K562 (cell line): Measurements from ENCODE around the gene ANKRD13B. TPM values are rescaled to one million over a fixed set of nuclear protein-coding genes. Genes with fewer than 3 reads are reported as not detected.
A peak's percentile ranks its signal among the peaks of the same experiment; 100 is the strongest.

Experiments
- ATAC-seq: fragments of 200-7000 bp; cut with Tn5 transposase; 3 replicates; pipeline ENCODE4 v1.9.1; 2020; ENCODE audit warnings: moderate library complexity
- BruUV-seq: library from RNA; stranded (reverse); fragments of 400-500 nt; replicated peaks from 2 replicates; lab custom pipeline; 2021; lab: Mats Ljungman, UMichigan
- CTCF ChIA-PET: fragments of 300-600 bp; formaldehyde crosslinking; extraction: SDS; loops from one replicate; lab custom pipeline; 2021; ENCODE audit warnings: low intra/inter-chr PET ratio; lab: Yijun Ruan, JAX
- POLR2A ChIA-PET: fragments of 300-600, 350-650 bp; sonication (Branson Sonifier 250); formaldehyde crosslinking; extraction: SDS; loops from one replicate; lab custom pipeline; 2021; ENCODE audit warnings: antibody characterized with exemption, inconsistent platforms; lab: Yijun Ruan, JAX
- DNase-seq, 4 experiments: peaks; one replicate each; pipeline versions ENCODE4 v3.0.0 to v3.0.0-alpha.2; 2011 to 2018; ENCODE audit warnings: low spot score in 3 of 4, mixed read lengths in 3 of 4; ENCODE audit errors: extremely low read depth in 1 of 4
- FAIRE-seq: peaks from 2 replicates; lab custom pipeline; 2011; peaks lifted over from hg19 to GRCh38; lab: Jason Lieb, UNC
- H2AFZ ChIP-seq: 2 replicates; pipeline ENCODE4 v1.6.0; 2011; ENCODE audit warnings: low read depth, low read length, control low read depth, inconsistent platforms
- H3K27ac ChIP-seq: fragments of 200-600 bp; 3 replicates; pipeline ENCODE4 v1.8.0; 2011; ENCODE audit warnings: low read depth, mild to moderate bottlenecking, control low read depth, inconsistent platforms, low read length, moderate library complexity, mixed read lengths; ENCODE audit errors: extremely low read depth
- H3K27me3 ChIP-seq, 2 experiments: fragments of 300-600 bp in 1 of 2; 2 replicates in 1 of 2; 3 replicates in 1 of 2; pipeline versions ENCODE4 v1.6.0 to v1.8.0; 2011; ENCODE audit warnings: inconsistent platforms in 2 of 2, low read length in 2 of 2, mild to moderate bottlenecking in 1 of 2, mixed read lengths in 1 of 2, moderate library complexity in 1 of 2; ENCODE audit not compliant: control insufficient read depth in 2 of 2, insufficient read depth in 2 of 2
- H3K36me3 ChIP-seq: fragments of 300-600 bp; 3 replicates; pipeline ENCODE4 v1.8.0; 2011; ENCODE audit warnings: mild to moderate bottlenecking, low read length, inconsistent platforms; ENCODE audit not compliant: control insufficient read depth, insufficient read depth
- H3K4me1 ChIP-seq, 2 experiments: fragments of 200-600 bp in 1 of 2; replicated peaks in 1 of 2; 2 replicates in 1 of 2; 3 replicates in 1 of 2; pipeline versions ENCODE4 v1.5.1 to v1.8.0; 2011; ENCODE audit warnings: inconsistent platforms in 2 of 2, low read length in 2 of 2, mild to moderate bottlenecking in 1 of 2, mixed read lengths in 1 of 2, moderate library complexity in 1 of 2; ENCODE audit not compliant: control insufficient read depth in 2 of 2, insufficient read depth in 2 of 2
- H3K4me2 ChIP-seq: 2 replicates; pipeline ENCODE4 v1.6.1; 2011; ENCODE audit warnings: low read length, control low read depth, inconsistent platforms, mixed read lengths; ENCODE audit not compliant: insufficient read depth
- H3K4me3 ChIP-seq: fragments of 200-600 bp; sonication (generic), shearing (Covaris generic); 2 replicates; pipeline ENCODE4 v1.5.1; 2016; ENCODE audit warnings: control low read depth, inconsistent platforms
- H3K79me2 ChIP-seq: fragments of 200-600 bp; 3 replicates; pipeline ENCODE4 v1.8.0; 2011; ENCODE audit warnings: low read length, inconsistent platforms; ENCODE audit not compliant: control insufficient read depth, insufficient read depth
- H3K9ac ChIP-seq, 2 experiments: 2 replicates each; pipeline versions ENCODE4 v1.6.0 to v1.6.1; 2011; ENCODE audit warnings: low read depth in 2 of 2, low read length in 2 of 2, control low read depth in 1 of 2, inconsistent platforms in 1 of 2, mild to moderate bottlenecking in 1 of 2, mixed read lengths in 1 of 2; ENCODE audit not compliant: insufficient read depth in 1 of 2
- H3K9me1 ChIP-seq: one replicate; pipeline ENCODE4 v1.6.0; 2011; ENCODE audit warnings: inconsistent platforms, mild to moderate bottlenecking, low read length, moderate library complexity; ENCODE audit not compliant: control insufficient read depth, insufficient read depth
- H3K9me3 ChIP-seq: replicated peaks from 2 replicates; pipeline ENCODE4 v1.5.1; 2011; ENCODE audit warnings: low read depth, low read length, inconsistent platforms; ENCODE audit not compliant: control insufficient read depth, insufficient read depth
- H4K20me1 ChIP-seq: replicated peaks from 2 replicates; pipeline ENCODE4 v1.6.1; 2011; ENCODE audit warnings: low read length, inconsistent platforms, mixed read lengths; ENCODE audit not compliant: control insufficient read depth, insufficient read depth
- ATF1 ChIP-seq, 2 experiments: fragments of 450-650 bp in 1 of 2; IDR thresholded peaks; 2 replicates each; pipeline ENCODE4 v1.6.1; 2016; ENCODE audit warnings: missing compliant biosample characterization in 1 of 2, missing genetic modification characterization in 1 of 2
- CEBPB ChIP-seq: fragments of 450-650 bp; IDR thresholded peaks from 2 replicates; pipeline ENCODE4 v1.6.1; 2016; ENCODE audit warnings: missing genetic modification characterization, missing compliant biosample characterization
- EGR1 ChIP-seq: fragments of 450-650 bp; conservative IDR thresholded peaks from 2 replicates; pipeline ENCODE4 v1.6.1; 2017; ENCODE audit warnings: mild to moderate bottlenecking
- EZH2 ChIP-seq: IDR thresholded peaks from 2 replicates; pipeline ENCODE4 v1.6.1; 2012; ENCODE audit warnings: low read depth, mild to moderate bottlenecking, inconsistent platforms, low read length, borderline replicate concordance
- JUND ChIP-seq, 2 experiments: IDR thresholded peaks; 2 replicates in 1 of 2; 3 replicates in 1 of 2; pipeline ENCODE4 v1.6.1; 2011; ENCODE audit warnings: borderline replicate concordance in 2 of 2, low read depth in 2 of 2, low read length in 2 of 2, improper control_type of control experiment in 1 of 2, missing biosample characterization in 1 of 2, missing genetic modification characterization in 1 of 2, missing genetic modification reagents in 1 of 2
- MECOM ChIP-seq: fragments of 250-450 bp; sonication (Bioruptor Pico); IDR thresholded peaks from 2 replicates; pipeline ENCODE4 v1.8.0; 2022; ENCODE audit warnings: inconsistent platforms
- NCOR1 ChIP-seq: fragments of 450-650 bp; IDR thresholded peaks from 2 replicates; pipeline ENCODE4 v1.6.1; 2016; ENCODE audit warnings: mild to moderate bottlenecking, moderate library complexity
- PCBP1 ChIP-seq: fragments of 200-400 bp; formaldehyde crosslinking; IDR thresholded peaks from 2 replicates; pipeline ENCODE4 v1.6.1; 2018; ENCODE audit warnings: mild to moderate bottlenecking, low read depth, low read length; ENCODE audit not compliant: poor library complexity, severe bottlenecking
- POLR2B ChIP-seq: fragments of 450-650 bp; IDR thresholded peaks from 2 replicates; pipeline ENCODE4 v1.6.1; 2018; ENCODE audit warnings: low read depth; ENCODE audit not compliant: partially characterized antibody
- RCOR1 ChIP-seq, 2 experiments: IDR thresholded peaks; 2 replicates each; pipeline ENCODE4 v1.6.1; 2012; ENCODE audit warnings: low read depth in 2 of 2, low read length in 2 of 2, borderline replicate concordance in 1 of 2, improper control_type of control experiment in 1 of 2
- ZBED1 ChIP-seq: IDR thresholded peaks from 2 replicates; pipeline ENCODE4 v1.6.1; 2014
- WGBS: fragments of 100-300 bp; shearing (Covaris generic); methylation state at CpG from one replicate; pipeline ENCODE4 v1.1.6; 2016; ENCODE audit warnings: low coverage, mixed read lengths; ENCODE audit not compliant: insufficient coverage; ENCODE audit errors: missing lambda C conversion rate; 5-methylcytosine and 5-hydroxymethylcytosine counted together
- in situ Hi-C: fragments of 300-500 bp; cut with MboI; formaldehyde crosslinking; loops from 4 replicates; pipeline ENCODE4 v1.15.0; 2018; ENCODE audit warnings: inconsistent platforms, mixed read lengths
- intact Hi-C: fragments of 100-400 bp; cut with micrococcal nuclease; formaldehyde crosslinking; loops from 2 replicates; pipeline ENCODE4 v1.14.2; 2022
- polyA plus RNA-seq, 8 experiments: library from polyadenylated mRNA; depleted of rRNA in 4 of 8; stranded (reverse) in 5 of 8; unstranded in 3 of 8; fragments of >200 nt; fragmentation: Nextera tagmentation in 2 of 8; fragmentation: Illumina TruSeq in 1 of 8; extraction: Ambion mirVana in 2 of 8; extraction: Trizol in 1 of 8; gene quantifications; 2 replicates each; pipeline versions ENCODE4 v1.2.1 to v1.2.3, GENCODE V29; 2011 to 2014; ENCODE audit warnings: inconsistent platforms in 1 of 8, missing spikeins in 1 of 8
- total RNA-seq, 7 experiments: library from RNA; depleted of rRNA in 6 of 7; stranded (reverse); fragments of >200 nt in 6 of 7; fragmentation: Illumina TruSeq in 2 of 7; extraction: Trizol in 2 of 7; gene quantifications; 2 replicates each; pipeline versions ENCODE4 v1.2.1 to v1.2.3, GENCODE V29; 2011 to 2021; ENCODE audit warnings: low replicate concordance in 1 of 7
- TF ChIP-seq, protein P1 (sequence below): sonication (generic); formaldehyde crosslinking; IDR thresholded peaks from 2 replicates; pipeline ENCODE4 v1.5.0; 2020; ENCODE audit warnings: missing genetic modification reagents
- TF ChIP-seq, protein P2 (sequence below): IDR thresholded peaks from 2 replicates; pipeline ENCODE4 v1.6.1; 2012; ENCODE audit warnings: low read depth, low read length, improper control_type of control experiment, borderline replicate concordance
- TF ChIP-seq, protein P3 (sequence below): fragments of 450-650 bp; IDR thresholded peaks from 2 replicates; pipeline ENCODE4 v1.6.1; 2018; ENCODE audit warnings: mild to moderate bottlenecking, low read depth; ENCODE audit not compliant: partially characterized antibody
- TF ChIP-seq, protein P4 (sequence below): fragments of 450-650 bp; formaldehyde crosslinking; IDR thresholded peaks from 2 replicates; pipeline ENCODE4 v1.4.0; 2022; ENCODE audit warnings: missing genetic modification characterization

Gene ANKRD13B
- total and polyA plus RNA-seq, 9 of the 15 experiments (the other 6 are each of a cell fraction or from before 2014, with no cell fraction given) = 0.15 to 28.1 (median 4.6) TPM

GRCh38 chr17:29645515-29646051 is 52.7 kb downstream of the ANKRD13B start (continued):
- TF ChIP-seq, protein P1, sequence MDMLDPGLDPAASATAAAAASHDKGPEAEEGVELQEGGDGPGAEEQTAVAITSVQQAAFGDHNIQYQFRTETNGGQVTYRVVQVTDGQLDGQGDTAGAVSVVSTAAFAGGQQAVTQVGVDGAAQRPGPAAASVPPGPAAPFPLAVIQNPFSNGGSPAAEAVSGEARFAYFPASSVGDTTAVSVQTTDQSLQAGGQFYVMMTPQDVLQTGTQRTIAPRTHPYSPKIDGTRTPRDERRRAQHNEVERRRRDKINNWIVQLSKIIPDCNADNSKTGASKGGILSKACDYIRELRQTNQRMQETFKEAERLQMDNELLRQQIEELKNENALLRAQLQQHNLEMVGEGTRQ (CRISPR knock-in tag) = peak; percentile 28; the same call in 1 of the 2 replicates
- TF ChIP-seq CEBPB (tag) (peak; percentile 72), RCOR1 (IDR thresholded peaks at IDR 0.05; ENCODE audit: borderline replicate concordance in 1 of 2, low read depth in 2 of 2, low read length in 2 of 2) (0 out of 4 replicates have a peak, but pooled peaks of 1 of the 2 experiments have one; percentile 24), EGR1 (peak; percentile 54)
- TF ChIP-seq, protein P2, sequence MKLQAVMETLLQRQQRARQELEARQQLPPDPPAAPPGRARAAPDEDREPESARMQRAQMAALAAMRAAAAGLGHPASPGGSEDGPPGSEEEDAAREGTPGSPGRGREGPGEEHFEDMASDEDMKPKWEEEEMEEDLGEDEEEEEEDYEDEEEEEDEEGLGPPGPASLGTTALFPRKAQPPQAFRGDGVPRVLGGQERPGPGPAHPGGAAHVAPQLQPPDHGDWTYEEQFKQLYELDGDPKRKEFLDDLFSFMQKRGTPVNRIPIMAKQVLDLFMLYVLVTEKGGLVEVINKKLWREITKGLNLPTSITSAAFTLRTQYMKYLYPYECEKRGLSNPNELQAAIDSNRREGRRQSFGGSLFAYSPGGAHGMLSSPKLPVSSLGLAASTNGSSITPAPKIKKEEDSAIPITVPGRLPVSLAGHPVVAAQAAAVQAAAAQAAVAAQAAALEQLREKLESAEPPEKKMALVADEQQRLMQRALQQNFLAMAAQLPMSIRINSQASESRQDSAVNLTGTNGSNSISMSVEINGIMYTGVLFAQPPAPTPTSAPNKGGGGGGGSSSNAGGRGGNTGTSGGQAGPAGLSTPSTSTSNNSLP = 0 out of 2 replicates have a peak, but pooled peaks have one; percentile 23

- no peak overlapping the region for H2AFZ ChIP-seq
- intact Hi-C loops (no loop called here), in situ Hi-C loops (no loop called here)
- H3K4me2 ChIP-seq = no peak overlapping the region
- no peaks in the 10 kb centered on the region for H3K9me1 ChIP-seq
- H3K36me3 ChIP-seq = no peaks in the 10 kb centered on the region
- H3K9ac ChIP-seq = no peak overlapping the region
- no peaks in the 10 kb centered on the region for H3K79me2 ChIP-seq
- no TSS peak for BruUV-seq
- ChIA-PET POLR2A (no interaction called here), CTCF (interaction anchor here (0.6 kb wide), 1 partner anchor 25 kb away, joined by 5 read pairs; the partner anchor contains the start of gene CORO6)
- no peak overlapping the region for H3K27ac ChIP-seq
- H3K4me1 ChIP-seq = peaks cover 0 to 19% of the 10 kb centered on the region in 2 experiments; a peak in 3 of 5 replicates
- WGBS = 55% methylated on average over 5 of the region's 5 CpGs
- DNase-seq = no peak
- H3K4me3 ChIP-seq = no peak overlapping the region
- H4K20me1 ChIP-seq = no peaks in the 10 kb centered on the region
- H3K9me3 ChIP-seq = no peaks in the 10 kb centered on the region
- FAIRE-seq = no peak
- H3K27me3 ChIP-seq = no peaks in the 10 kb centered on the region
- no peak for ATAC-seq
- no peak for TF ChIP-seq MECOM
- TF ChIP-seq, protein P3, sequence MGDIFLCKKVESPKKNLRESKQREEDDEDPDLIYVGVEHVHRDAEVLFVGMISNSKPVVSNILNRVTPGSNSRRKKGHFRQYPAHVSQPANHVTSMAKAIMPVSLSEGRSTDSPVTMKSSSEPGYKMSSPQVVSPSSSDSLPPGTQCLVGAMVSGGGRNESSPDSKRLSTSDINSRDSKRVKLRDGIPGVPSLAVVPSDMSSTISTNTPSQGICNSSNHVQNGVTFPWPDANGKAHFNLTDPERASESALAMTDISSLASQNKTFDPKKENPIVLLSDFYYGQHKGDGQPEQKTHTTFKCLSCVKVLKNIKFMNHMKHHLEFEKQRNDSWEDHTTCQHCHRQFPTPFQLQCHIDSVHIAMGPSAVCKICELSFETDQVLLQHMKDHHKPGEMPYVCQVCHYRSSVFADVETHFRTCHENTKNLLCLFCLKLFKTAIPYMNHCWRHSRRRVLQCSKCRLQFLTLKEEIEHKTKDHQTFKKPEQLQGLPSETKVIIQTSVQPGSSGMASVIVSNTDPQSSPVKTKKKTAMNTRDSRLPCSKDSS = no peak
- TF ChIP-seq POLR2B = no peak
- TF ChIP-seq JUND (IDR thresholded peaks at IDR 0.05; ENCODE audit: borderline replicate concordance, low read depth, low read length) = no peak
- TF ChIP-seq JUND (tag; IDR thresholded peaks at IDR 0.05; ENCODE audit: borderline replicate concordance, low read depth, low read length) = no peak
- no peak for TF ChIP-seq NCOR1
- no peak for TF ChIP-seq PCBP1
- TF ChIP-seq ZBED1 = no peak
- TF ChIP-seq, protein P4, sequence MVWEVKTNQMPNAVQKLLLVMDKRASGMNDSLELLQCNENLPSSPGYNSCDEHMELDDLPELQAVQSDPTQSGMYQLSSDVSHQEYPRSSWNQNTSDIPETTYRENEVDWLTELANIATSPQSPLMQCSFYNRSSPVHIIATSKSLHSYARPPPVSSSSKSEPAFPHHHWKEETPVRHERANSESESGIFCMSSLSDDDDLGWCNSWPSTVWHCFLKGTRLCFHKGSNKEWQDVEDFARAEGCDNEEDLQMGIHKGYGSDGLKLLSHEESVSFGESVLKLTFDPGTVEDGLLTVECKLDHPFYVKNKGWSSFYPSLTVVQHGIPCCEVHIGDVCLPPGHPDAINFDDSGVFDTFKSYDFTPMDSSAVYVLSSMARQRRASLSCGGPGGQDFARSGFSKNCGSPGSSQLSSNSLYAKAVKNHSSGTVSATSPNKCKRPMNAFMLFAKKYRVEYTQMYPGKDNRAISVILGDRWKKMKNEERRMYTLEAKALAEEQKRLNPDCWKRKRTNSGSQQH (CRISPR knock-in tag) = no peak
- TF ChIP-seq EZH2 = no peak
- TF ChIP-seq ATF1 (CRISPR knock-in tag; IDR thresholded peaks at IDR 0.05) = no peak
- no peak for TF ChIP-seq ATF1 (tag; IDR thresholded peaks at IDR 0.05)
Measured at GRCh38 chr17:29648005-29648404, 55.1 kb downstream of the ANKRD13B start.
